Fibroblast of skin of right biceps (primary cell): ENCODE data around the gene FUT7.
A peak's percentile ranks its signal among the peaks of the same experiment; 100 is the strongest.

Experiments
- DNase-seq: peaks from one replicate; pipeline ENCODE4 v3.0.0-alpha.2; 2013

Gene FUT7

DNA sequence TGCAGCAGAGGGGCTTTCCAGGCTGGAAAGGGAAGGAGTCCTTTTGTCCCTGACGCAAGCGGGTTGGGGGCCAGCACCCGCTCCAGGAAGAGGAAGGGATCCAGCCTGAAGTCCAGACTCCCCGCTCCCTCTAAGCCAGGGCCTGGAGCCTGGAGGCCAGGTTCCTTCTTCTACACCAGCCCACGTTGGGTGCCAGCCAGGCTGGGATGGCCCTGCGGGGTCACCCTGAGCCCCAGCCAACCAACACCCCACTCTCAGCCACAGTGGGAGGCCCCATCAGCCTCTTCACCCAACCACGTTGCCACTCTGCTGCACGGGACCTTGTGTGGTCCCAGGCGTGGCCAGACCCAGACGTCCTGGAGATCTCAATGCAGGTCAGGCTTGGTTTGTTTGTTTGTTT, 970 bp upstream of the FUT7 start:
- no peak for DNase-seq

DNA sequence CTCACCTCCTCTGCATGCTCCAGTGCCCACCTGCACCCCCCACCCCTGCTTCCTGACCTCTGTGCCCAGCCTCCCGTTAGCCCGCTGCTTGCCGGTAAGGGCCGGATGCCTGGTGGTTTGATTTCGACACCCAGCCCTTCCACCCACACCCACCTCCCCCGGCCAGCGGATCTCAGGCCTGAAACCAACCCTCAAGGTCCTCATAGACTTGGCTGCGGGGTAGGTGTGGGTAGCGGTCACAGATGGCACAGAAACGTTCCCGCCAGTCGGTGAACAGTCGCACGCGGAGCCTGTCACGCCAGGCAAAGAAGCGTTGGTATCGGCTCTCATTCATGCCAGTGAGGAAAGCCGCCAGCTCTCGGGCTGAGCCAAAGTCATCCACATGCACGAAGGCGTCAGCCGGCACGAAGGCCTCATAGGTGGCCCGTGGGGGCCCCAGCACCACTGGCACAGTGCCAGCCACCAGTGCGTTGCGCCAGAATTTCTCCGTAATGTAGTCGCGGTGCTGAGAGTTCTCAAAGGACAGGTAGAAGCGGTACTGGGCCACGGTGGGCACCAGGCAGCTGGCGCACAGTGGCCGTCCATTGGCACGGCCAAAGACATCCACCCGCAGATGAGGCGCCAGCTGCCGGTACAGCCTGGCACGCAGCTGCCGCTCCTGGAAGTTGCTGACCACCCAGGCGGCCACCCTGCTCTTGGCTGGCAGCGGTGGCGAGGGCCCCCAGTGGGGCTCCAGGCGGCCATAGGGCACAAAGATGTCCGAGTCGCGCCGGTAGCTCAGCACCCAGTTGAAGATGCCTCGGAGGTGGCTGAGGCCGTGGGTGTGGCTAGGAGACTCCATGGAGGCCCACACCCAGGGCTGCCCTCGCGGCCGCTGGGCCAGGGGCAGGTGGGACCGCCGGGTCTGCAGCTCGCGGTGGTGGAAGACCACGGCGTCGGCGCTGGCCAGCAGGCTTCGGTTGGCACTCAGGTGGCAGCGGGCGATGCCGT, 1.1 kb downstream of the FUT7 start:
- DNase-seq = no peak

DNA sequence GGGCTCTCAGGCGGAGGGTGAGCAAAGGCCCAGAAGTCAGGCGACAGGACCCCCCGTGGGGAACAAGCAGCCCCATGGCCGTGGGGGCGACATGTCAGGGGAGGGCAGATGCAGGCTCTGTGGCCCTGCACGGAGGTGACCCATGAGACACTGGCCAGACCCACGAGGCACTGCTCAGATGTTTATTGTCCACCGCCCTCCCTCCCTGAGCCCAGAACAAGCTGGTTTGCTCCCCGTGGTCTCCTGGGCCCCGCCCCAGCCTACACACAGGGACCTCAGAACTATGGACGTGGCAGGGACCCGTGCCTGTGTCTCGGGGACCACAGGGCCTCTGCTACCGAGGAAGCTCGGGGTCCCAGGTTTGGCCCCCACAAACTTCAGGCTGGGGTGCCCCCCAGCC, 1.9 kb downstream of the FUT7 start:
- no peak for DNase-seq

DNA sequence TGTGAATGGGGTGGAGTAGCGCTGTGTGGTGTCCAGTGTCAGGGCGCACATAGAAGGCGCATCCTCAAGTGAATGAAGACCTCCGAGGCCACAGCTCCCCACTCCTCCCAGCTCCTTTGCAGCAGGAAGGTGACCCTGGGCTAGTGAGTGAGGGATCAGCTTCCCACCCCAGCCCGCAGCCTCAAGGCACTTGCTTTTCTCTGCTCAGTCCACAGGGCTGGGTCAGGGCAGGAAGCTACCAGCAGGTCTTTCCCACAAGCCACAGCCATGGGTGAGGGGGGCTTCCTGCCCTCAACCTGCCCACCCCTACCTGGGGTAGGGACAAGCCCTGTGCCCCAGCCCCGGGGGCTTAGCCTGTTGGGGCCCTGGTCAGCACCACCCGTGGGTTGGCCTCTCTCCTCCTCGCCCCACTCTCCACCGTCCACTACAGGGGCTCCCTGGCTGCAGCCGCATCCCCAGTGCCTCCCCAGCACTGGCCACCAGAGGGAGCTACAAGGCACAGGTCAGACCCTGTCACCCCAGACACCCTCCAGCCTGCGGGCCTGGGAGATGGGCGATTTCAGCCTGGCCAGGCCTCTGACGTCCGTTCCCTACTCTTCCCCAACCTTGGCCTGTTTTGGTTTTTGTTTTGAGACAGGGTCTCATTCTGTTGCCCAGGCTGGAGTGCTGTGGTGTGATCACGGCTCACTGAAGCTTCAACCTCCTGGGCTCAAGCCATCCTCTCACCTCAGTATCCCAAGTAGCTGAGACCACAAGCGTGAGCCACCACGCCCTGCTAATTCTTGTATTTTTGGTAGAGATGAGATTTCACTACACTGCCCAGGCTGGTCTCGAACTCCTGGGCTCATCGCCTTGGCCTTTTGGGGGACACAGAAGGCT, 2.6 kb downstream of the FUT7 start:
- peak; percentile 31 for DNase-seq

DNA sequence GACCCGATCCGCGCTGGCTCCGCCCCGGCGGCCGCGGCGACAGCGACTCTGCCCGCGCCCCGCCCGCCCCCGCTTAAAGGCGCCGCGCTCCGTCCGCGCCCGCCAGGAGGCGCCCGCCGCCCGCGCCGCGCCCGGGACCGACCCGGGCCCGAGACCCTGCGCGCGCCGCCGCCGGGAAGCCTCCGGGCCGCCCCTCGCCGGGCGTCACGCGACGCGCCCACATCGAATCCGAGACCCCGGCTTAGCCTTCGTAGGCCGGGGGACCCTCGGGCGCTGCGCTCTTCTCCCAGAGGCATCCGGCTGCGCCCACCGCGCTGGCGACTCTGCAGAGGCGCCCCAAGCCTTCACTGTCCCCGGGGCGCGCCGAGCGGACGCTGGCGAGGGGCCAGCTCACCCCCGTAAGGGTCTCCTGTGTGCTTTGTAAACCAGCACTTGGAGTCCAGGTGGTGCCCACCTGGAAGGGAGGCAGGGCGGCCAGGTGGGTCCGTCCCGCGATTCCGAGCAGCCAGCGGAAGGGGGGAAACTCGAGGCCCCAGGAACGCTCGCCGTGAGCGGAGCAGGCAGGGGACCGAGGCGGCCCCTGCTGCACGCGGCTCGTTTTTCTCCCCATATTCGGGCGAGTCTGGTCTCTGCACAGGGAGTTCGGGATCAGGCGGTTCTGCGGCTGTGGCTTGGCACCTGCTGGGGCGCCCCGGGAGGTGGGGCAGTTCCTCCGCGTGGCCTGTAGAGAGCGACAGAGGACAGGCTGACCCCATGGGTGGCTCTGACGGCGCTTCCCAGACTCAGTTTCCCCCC, 3.4 kb downstream of the FUT7 start:
- peak; percentile 41 for DNase-seq

DNA sequence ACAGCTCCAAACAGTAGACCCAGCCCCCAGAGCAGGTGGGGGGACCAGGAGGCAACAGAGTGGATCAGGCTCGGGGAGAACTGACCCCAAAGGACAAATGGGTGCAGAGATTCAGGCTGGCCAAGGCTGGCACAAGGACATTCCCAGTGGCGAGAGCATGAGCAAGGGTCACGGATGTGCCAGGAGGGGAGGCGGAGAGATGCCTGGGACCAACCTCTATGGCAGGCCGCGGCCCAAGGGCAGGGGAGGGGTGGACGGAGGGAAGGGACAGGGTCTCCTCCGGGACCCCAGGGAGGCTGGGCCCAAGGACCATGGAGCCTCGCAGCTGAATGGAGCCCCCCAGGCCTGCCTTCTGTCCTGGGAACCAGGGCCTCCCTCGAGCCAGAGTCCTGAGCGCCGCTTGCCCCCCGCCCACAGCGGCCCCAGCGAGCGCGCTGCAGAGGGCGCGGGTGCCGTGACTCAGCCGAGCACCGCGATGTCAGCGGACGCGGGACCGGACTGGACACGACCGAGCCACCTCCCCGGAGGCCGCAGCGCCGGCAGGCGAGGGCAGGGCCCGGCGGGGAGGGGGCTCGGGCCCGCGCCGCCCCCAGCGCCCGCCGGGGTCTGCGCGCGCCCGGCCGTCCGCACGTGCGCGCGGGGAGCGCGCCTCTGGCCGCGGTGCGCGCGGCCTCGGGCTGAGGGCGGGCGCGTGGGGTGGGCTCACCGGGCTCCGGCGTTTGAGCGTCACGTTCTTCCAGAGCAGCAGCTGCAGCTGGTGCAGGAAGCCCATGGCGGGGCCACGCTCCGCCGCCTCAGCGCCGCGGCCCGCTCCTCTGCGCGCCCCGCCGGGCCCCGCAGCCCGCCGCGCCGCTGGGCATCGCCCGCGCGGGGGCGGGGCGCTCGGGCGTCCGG, 4.3 kb downstream of the FUT7 start, which contains the start of gene ABCA2:
TSS of gene ABCA2 (minus strand) at position 869 of the 894 bp plus-strand sequence. CDS start at position 772, 97 bp downstream.
- no peak for DNase-seq

DNA sequence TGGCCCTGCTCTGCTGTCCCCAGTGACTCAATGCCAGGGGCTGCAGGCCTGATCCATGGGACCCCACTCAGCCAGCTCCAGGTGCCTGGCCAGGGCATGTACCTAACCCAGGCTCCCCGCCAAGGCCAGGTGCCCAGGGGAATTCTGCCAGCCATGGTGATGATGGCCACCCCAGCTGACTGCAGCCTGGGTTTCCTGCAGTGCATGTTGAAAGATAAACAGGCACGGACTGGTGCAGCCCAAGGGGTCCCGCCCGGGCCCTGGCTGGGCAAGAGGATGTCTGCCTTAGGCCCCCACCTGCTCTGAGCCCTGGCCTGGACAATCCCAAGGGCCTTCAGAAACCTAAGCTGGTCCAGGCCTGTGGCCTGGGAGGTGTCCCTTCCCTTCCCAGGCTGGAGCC, 5.1 kb downstream of the FUT7 start:
- DNase-seq = no peak

DNA sequence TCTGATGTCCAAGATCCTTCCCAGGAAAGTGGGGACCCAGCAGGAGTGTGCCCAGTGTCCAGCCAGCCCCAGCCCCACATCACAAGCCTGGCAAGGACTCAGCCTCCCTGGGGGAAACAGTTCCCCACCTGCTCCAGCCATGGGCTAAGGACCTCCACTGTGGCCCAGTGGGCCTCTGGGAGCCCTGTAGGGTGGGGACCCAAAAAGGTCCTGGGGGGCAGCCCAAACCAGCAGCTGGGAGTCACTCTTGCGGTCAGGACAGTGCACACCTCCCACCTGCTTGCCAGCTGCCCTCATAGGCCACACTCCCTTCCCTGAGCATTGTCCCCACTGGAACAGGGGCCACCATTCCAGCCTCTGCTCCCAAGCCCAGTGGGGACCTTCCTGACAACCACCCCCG, 5.5 kb downstream of the FUT7 start:
- no peak for DNase-seq

DNA sequence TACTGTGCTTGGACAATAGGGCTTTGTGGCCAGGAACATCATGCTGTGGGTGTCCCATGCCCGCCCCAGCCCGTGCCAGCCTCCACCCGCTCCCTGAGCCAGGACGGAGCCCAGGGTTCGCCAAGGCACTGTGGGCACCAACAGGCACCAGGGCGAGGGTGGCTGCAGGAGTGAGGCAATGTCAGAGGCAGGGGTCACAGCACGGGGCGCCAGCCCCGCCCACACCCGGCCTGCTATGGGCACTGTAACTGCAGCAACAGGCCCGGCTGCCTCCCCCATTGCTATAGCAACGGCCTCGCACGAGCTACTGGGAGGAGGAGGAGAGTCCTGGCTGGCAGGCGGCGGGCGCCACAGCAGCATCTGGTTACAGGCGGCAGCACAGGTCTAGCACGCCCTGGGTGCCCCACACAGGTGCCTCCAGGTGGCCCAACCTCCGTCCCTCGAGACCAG, 6.3 kb downstream of the FUT7 start:
- no peak for DNase-seq

DNA sequence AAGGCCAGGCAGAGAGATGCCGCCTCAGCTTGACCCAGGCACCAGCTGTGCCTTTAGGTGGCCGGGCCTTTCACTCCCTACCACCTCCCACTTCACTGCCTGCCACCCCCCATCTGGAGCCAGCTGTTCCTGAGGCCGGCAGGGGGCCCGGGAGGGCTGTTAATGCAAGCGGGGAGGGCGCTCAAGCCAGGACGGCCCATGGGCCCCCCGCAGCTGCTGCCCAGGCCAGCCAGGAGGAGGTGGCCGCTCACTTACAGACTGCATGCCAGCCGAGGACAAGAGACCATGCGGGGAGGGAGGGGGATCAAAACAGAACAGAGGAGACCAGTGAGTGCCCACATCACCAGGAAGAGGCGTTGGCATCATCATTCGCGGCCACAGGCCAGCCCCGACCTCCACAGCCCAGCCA, 8.3 kb downstream of the FUT7 start:
- DNase-seq = no peak

DNA sequence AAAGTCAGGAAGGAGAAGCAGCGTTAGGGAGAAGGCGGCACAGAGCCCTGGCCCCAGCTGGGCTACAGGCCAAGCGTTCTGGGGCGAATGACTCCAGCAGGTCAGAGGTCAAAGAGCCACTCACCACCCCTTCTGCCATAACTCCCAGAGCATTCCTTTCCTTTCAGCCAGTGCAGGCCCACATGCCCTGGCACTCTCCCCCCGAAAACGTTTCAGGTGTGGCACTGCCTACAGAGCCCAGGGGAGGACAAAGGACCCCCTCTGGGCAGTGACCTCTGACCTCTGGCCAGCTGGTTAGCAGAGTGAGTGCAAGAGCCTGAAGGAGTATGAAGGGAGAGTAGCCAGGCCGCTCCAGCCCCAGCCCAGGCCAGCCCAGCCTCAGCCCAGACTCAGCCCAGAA, 8.7 kb downstream of the FUT7 start:
- DNase-seq = no peak

DNA sequence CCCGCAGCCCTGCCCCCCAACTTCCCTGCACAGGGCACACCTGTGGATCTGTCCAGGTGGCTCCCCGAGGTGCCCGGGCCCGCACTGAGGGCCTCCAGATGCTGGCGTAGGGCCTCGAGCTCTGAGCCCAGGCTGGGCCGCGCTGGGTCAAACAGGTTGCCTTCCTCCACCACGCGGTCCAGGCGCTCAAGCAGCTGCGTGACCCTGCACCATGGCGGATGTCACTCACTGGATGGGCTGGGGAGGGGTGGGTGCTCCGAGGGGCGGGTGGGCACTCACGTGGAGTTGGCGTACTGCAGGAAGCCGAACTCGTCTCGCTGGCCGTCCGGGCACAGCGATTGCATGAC, 9.3 kb downstream of the FUT7 start:
- DNase-seq = no peak

DNA sequence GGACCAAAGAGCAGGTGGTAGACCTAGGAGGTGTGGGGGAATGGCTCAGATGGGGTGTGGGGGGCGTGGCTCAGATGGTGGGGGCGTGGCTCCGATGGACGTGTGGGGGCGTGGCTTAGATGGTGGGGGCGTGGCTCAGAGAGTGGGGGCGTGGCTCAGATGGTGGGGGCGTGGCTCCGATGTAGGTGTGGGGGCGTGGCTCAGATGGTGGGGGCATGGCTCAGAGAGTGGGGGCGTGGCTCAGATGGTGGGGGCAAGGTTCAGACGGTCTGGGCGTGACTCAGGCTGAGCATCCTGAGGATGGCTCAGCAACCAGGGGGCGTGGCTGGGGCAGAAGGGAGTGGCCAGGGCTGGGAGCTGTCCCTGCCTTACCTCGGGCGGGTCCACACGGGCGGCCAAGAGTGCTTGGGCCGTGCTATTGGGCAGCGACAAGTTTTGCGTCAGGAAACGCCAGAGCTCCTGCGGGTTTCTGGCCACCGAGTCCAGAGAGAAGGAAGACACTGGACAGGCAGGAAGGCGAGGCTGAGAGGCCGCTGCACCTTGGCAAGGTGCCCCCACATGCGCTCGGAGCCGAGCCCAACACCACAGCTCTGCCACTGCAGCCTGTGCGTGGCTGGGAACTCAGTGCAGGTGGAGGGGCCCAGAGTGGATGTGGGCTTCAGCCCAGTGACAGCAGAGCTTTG, 9.8 kb downstream of the FUT7 start:
- DNase-seq = peak; percentile 56

DNA sequence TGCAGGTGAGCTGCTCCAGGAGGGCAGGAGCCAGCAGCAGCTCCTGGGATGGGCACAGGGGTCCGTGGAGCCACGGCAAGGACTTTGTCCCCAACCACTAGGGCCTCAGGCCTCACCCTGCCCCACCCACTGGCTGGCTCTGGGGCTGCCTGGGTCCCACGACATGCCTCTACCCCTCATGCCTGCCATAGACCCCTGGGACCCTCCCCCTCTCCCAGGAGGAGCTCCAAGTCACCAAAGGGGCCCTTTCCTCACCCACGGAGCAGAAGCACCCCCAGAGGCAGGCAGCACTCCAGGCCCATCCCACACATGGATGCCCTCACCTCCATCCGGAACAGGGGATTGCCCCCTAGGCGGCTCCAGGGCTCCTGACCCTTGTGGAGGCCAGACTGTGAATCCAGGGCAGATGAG, 10.3 kb downstream of the FUT7 start:
- no peak for DNase-seq

DNA sequence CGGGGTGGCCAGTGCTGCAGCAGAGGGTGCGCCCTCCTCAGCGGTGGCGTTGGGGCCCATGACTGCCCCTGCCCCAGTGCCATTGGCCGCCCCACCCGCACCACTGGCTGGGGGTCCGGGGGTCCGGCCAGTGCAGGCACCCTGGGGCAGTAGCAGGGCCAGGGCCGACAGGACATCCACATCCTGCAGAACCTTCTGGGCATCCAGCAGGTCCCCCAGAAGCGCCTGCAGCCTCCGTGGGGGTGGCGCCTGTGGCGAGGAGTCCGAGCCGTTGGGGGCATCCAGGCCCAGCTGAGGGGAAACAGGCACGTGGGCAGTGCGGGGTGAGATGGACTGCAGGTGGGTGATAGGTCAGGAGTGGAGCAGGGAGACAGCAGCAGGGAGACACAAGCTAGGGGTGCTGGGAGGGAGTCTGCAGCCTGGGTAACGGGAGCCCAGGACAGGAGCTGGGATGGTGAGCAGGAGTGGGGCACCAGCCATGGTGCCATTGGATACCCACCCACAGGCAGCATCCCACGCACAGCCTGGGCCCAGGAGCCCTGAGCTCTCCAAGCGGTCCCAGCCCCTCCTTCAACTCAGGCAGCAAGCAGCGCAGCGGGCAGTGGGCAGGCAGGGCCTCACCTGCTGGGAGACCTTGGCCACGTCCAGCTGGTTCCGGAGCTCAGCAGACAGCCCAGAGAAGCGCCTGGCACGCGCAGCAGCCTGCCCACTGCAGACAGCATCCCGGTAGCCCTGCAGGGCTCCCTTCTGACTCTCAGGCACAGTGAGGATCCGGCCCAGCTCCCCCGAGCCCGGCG, 10.9 kb downstream of the FUT7 start:
- no peak for DNase-seq

DNA sequence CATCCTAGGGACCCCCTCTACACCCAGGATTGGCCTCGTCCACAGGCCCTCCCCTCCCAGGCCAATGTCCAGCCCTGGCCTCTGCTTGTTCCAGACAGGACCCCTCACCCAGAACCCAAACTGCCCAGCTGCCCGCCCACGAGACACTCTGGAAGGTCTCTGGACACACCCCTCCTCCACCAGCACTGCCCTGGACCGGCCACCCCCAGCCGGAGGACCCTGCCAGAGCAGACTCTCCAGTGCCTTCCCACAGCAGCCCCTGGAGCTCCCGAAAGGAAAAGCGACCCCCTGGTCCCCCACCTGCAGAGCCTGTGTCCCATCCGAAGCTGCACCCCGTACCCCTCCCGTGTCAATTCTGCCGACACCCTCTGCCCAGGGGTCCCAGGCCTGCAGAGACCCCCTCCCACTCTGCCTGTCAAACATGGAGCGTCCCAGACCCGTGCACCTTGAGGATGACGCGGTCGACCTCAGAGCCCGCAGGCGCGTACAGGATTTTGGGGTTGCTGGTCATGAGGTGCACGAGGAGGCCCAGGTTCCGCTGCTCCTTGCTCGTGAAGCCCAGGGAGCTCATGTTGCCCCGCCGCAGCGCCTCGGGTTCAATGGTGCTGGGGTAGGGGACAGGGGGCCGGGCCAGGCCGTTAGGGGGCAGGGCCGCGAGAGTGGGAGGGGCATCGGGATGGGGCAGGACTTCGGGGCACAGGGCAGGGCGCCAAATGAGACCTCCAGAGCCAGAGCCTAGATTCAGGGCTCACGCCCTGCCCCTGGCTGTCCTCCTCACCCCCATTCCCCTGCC, 11.8 kb downstream of the FUT7 start:
- DNase-seq = no peak

DNA sequence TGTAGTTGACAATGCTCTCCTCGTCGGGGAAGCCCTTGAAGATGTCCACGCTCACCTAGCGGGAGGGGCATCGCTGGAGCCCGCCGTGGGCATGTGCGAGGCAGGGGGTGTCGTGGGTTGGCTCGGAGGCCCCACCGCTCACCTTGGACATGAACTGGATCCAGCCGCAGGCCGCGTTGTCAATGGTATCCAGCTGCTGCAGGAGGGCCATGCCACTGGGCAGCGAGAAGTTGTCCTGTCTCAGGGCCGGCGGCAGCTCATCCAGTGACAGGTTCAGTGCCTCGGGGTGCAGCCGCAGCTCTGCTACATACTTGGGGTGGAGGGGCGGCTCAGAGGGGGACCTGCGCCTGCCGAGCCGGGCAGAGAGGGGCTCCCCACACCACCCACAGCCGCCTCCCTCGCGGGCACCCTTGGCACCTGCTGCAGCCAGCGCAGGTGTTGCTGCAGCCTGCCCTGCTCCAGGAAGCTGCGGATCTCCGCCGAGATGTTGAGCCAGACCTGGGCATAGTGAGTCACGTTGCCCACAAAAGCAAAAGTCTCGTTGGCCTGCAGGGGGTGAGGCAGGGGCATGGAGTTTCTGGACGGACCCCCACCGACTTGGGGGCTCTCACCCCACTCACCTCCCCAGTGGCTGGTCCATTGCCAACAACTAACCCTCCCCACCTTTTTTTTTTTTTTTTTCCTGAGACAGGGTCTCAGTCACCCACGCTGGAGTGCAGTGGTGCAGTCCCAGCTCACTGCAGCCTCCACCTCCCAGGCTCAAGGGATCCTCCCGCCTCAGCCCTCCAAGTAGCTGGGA, 12.9 kb downstream of the FUT7 start:
- DNase-seq = no peak

DNA sequence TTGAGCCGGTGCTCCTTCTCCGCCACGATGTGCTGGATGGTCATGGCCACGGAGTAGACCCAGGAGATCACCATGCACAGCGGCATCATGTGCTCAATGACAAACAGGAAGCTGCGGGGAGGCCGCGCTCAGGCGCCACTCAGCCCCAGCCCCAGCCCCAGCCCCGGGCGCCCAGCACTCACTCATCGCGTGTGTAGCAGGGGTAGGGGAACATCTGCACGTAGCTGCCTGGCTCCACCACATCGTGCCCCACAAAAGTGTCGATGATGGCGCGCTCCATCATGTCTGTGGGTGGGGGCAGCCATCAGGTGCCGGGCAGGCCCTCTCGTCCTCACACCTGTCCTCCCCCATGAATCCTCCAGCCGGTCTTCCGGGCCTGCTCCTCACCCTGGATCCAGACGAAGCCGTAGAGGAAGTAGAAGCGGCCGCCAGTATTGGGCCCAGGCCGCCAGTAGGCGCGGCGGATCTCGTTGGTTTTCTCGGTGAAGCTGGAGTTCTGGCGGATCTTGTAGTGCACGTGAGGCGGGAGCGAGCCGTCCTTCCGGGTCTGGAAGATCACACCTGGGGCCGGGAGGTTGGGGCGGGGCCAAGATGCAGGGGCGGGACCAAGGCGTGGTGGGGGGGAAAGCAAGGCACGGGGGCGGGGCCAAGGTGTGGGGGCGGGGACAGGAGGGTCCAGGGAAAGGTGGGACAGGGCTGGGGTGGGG, 13.9 kb downstream of the FUT7 start:
- DNase-seq = no peak
